ENCODE results near the gene TIMM22.
"Not testable (repeated sequence)": the region's sequence is repeated elsewhere in the genome, so short reads cannot be mapped to it uniquely, and the experiment has no call there.

Gene TIMM22

DNA sequence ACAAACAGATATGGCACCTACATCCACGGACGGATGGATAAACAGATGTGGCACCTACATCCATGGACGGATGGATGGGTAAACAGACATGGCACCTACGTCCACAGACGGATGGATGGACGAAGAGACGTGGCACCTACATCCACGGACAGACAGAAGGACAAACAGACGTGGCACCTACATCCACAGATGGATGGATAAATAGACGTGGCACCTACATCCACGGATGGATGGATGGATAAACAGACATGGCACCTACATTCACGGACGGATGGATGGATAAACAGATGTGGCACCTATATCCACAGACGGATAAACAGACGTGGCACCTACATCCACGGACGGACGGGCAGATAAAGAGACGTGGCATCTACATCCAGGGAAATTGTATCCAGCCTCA lies 45.6 kb downstream of the TIMM22 start:
- no peak for DNase-seq

DNA sequence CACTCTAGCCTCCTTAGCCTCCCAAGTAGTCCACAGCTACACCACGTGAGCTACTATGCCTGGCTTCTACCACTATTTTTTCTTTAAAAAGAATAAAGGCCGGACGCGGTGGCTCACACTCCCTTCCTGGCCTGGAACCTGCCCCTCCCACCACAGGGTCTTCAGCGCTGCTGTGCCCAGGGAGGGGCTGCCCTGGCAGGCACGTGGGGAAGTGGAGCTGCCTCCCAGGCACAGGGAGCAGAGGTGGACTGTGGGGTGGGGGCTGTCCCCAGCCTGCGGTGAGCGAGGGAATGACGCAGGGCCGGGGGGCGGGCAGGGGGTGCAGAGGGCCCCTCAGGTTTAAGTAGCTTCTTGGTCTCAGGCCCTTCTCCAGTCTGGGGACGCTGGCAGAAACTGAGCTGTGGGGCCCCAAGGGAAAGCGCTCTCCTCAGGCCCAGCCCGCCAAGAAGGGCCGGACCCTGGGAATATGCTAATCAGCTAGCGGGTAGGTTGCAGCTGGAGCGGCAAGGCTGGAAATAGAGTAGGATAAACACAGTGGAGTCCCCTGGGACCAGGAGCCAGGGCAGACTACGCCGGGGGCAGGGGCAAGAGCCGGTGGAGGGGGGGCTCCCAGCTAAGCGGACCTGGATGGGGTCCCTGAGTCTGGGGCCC lies 46.8 kb downstream of the TIMM22 start:
- DNase-seq, result no peak

DNA sequence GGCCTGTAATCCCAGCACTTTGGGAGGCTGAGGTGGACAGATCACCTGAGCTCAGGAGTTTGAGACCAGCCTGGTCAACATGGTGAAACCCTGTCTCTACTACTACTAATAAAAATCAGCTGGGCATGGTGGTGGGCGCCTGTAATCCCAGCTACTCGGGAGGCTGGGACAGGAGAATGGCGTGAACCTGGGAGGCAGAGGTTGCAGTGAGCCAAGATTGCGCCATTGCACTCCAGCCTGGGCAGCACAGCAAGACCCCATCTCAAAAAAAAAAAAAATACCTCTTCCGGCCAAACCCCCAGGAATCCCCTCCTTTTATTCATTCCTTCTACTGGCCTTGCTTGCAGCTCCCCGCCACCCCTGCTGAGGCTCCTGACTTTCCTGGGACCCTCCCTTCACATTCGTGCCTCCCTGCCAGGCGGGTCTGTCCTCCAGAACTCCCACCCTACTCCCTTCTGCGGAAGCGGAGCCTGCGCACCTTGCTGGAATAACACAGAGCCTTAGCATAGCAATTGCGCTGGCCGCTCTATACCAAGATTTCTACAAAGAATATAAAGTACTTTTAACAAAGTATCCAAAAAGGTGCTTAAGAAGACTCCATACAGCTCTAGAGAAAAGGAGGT lies 47.6 kb downstream of the TIMM22 start:
- DNase-seq, result not testable (repeated sequence)

DNA sequence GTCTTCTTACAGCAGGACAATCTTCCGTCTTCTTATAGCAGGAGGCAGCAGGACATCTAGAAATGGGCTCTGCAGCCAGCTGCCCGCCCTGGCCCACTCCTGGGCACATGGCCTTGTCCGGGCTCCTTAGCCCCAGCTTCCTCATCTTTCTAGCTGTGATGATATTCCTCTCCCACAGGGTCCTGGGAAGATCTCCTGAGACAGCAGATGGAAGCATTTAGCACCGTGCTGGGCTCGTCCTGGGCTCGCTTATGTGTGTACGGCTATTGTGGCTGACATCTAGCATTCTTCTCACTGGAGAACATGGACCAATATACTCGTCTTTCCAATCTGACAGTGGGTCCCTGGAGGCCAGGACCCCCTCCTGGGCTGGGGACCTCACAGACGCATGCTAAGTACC lies 48.5 kb downstream of the TIMM22 start:
- no peak for DNase-seq

DNA sequence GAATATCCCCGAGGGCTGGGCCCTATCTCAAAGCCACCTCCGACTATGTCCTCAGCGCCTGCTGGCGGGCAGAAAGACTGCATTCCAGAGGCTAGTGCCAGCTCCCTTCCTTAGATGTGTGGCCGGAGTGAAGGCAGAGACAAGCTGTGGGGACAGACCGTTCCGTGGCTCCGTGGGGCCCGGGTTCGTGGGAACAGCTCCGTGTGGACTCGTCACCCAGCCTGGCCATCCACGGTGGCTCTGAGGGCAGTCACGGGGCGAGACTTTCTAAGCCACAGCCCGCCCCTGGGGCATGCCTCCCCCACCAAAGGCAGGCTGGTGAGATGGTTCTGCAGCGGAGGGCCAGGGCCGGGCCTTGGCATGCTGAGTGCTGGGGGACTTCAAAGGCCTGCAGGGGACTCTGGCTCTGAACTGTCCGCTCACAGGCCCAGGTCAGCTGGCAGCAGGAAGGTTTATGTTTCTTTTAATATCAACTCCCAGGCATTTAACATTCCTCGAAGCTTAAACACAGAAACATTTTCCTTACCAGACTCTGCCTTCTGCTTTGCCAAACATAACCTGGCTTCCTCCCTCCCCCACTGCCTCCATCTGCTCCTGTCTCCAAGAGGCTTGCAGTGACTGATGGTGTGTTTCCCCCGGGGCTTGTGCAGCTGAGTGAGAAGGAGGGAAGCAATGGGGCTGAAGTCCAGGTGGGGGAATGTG lies 50.4 kb downstream of the TIMM22 start:
- DNase-seq, result no peak

DNA sequence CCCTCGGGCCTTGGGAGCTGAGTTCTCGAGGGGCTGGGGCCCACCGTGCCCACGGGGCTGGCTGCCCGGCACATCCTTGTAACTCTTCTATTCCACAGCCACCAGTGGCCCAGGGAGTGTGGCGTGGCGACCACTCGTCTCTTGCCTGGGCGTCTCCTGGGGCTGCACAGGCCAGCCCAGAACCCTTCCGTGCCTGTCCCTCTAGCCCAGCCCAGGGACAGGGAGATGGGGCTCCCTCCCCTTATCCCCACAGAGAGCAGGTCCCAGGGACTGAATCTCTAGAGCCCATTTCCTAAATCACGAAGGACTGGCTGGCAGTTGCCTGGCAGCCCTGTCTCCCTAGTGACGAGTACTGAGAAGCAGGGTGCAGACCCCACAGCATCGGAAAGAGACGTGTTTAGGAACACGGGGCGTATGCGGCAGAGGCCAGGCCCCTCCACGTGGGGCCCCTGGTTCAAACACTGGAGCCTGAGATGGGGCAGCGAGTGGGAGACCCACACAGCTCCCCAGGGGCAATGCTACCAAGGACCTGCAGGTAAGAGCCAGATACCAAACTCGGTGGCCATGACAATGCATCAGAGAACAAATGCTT lies 51.0 kb downstream of the TIMM22 start:
- DNase-seq, result no peak

DNA sequence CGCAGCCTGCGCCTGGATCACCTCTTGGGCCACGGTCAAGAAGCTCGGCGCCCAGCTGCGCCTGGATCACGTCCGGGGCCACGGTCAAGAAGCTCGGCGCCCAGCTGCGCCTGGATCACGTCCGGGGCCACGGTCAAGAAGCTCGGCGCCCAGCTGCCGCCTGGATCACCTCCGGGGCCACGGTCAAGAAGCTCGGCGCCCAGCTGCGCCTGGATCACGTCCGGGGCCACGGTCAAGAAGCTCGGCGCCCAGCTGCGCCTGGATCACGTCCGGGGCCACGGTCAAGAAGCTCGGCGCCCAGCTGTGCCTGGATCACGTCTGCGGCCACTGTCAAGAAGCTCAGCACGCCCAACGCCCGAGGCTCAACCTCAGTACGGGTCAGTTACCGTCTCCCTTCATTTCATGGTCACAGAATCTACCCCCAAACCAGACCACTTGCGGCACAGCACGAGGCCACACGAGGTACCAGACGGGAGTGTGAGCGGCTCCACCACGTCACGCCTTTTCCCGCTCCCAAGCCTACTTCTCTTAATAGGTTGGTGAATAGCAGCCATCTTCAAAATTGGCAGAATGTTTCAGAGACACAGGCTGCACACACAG lies 51.7 kb downstream of the TIMM22 start:
- not testable (repeated sequence) for DNase-seq

DNA sequence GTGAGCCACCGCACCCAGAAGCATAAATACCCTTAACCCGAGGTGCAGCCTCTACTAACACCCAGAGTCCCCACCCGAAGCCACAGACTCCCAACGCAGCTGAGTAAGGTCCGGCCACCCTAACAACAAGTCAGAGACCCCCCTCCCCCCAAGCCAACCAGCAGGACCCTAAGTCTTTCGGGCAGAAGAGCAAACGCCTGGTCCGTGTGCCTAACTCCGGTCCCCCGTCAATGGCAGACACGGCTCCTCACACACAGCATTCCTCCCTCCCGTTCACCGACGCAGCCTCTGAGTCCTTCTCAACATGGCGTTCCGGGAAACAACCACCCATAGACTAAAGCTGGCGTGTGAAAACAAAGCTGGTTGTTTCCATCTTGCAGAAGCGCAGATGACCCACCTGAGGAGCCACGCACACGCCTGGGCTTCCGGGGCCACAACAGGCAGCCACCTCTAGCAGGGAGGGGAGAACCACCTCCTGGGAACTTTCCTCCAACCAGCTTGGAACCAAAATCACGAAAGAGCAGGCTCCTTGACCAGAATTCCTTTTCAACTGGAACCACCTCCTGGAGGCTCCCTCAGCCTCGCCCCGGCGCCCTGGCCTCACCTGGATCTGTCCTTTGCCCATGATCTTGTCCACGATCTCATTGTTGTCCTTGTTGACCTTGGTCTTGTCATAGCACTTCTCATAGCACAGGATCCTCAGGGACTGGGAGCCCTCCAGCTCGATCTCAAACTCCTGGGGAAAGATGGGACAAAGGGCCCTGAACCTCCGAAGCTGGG lies 52.7 kb downstream of the TIMM22 start:
- no peak for DNase-seq

DNA sequence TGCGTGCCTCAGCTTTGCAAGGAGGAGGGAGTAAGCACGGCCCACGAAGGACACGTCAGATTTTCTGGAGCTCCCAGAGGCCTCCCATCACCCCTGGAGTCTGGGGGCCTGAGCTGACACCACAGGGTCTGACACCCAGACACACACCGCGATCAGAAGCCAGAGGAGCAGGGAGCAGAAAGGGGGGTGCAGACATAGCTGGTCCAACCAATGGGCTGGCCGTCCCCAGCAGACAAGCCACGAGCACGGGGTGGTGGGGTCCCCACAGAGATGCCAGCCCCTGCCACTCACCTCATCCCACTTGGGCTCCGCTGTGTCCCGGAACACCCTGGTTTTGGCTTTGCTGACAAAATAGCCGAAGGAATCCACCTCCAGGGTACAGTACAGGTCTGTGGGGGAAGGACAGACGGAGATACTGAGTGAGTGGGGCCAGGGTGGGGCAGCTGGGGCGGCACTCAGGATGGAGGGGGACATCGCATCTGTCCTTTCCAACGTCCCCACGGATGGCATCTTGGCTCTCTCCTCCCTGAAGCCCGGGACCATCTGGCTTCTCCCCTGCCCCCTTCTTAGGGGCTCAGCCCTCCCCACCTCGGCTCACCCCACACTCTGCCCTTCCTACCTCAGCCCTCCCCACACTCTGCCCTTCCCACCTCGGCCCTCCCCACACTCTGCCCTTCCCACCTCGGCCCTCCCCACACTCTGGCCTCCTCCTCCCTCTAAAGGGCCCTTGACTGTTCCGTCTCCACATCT lies 53.5 kb downstream of the TIMM22 start:
- DNase-seq, result no peak

DNA sequence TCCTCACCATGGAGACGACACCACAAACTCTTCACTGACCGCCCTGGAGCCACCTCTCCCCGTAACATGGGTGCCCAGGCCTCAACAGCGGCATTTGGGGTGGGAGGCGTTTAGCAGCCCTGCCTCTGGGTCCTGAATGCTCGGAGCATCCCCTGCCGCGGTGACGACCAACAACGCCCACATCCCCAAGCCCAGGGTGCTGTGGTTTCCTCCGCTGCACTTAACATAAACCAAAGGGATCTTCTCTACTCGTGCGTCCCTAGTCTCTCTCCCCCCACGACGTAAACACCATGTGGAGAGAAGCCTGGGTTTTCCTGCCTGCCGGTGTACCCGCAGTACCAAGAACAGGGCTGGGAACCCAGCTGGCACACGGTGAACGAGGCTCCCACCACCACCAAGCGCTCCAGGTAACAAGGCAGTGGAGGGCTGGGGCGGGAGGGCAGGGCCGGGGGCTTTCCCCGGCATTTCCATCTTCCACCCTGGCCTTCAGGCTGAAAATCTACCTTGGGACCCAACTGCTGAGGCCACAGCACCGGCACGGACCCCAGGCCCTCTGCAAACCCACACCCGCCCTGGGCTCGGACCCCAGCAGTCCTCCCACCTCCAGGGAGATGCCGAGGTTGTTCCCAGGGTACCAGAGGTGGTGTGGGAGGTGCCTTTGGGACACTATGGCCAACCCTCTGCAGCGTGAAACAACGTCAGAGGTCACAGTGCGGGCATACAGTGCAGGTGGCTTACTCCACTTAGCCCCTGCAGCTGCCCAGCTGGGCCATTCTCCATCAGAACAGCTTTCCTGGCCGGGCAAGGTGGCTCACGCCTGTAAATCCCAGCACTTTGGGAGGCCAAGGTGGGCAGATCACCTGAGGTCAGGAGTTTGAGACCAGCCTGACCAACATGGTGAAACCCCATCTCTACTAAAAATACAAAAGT lies 54.3 kb downstream of the TIMM22 start:
- DNase-seq, result no peak
